CD4-positive, alpha-beta T cell treated with Interleukin-15 for 4 hours (primary cell): ENCODE results near the gene SCRN2.

Source experiments
- DNase-seq: peaks from one replicate; pipeline ENCODE4 v3.0.0-alpha.2; 2020; ENCODE audit warnings: low spot score

Gene SCRN2

DNA sequence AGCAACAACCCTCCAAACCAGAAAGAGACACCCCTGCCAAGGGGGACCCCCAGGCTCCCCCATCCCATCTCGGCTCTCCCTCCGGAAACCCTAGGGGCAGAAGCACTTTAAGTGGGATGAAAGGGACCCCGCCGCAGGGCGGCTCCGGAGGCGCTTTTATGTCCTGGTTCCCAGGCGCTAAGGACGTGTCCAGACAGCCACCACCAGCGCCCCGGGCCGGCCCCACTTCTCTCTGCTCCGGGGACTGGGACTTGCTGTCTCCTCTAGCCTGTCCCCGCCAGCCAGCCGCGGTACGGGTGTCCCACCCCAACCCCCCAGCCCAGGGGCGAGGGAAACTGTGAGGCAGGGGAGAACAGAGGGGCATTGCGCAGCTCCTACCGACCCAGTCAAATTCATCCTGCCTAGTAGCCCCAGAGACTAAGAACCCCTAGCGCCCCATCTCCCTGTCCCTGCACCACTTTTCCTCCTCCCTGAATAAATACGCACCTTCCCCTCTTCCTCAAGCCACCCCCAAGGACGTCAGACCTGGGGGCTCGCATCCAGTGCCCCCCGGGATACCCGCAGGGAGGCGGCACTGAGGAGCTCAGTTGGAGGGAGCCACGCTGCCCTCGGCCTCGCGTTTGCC is 5.8 kb upstream of the SCRN2 start:
- no peak for DNase-seq

DNA sequence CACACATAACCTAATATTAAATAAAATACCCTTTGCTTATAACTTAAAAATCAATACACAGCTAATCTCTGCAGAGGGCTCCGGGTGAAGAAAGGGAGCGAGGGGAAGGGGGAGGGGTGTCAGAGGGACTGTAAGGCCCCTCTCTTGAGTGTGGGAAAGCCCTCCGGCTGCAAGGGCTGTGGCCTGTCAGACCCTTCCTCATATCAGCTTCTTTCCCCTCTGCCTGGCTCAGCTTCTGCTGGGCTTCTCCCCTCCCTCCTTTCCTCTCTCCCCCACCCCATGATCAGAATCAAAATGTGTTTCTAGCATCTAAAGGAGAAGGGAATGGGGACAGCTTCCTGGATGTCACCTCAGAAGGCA is 4.6 kb upstream of the SCRN2 start:
- no peak for DNase-seq

DNA sequence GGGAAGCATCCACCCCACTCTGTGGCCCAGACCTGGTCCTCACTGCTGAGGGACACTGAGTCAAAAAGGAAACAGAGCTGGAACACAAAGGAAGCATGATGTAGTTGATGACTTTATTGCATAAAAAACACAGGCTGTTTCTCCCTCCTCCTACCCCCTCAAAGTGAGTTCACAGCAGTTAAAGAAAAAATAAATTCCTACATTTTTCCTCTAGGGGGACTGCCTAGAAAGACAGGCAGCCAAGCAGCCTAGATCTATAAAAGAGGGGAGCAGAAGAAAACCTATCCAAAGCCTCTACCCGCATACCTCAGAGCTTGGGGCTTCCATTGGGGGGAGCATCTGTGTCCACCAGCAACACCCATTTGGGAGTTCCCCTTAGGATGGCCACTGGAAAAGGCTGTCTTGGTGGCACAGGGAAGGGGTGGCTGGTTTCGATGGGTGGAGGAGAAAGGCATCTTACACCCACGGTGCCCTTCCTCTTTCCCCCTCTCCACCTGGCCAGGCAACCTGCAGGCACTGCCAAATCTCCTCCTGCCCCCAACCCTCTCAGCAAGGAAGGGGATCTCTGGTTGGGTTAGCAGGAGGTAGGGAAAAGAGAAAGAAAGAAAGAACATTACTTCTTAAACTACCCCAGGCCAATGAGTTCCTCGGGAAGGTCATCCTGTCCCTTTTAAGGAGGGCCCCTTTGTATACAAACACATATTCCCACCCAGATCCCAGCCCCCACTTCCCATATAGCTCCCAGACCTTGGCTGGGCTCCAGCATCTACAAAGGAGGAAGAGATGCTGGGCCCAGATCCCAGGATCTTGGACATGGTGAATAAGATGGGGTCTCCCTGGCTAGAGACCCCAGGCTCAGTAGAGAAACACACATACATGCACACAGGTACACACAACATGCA is 4.0 kb upstream of the SCRN2 start:
- DNase-seq, result no peak

DNA sequence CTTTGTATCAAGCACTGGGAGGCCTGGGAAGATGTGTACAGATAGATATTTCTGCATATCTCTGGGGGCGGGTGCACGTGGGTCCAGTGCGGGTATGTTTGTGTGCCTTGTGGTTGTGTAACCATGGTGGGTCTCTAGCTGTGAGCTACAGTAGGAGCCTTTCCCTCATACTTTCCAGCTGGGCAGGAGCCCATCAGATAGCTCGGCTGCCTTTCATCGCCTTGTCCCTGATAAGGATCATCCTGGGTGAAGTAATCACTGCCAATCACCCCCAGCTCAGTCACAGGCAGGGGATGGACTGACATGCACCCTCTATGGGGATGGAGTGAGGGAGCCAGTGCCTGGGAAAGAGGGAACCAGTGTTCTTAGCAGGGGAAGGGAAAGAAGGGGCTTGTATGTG is 3.2 kb upstream of the SCRN2 start:
- DNase-seq, result no peak

DNA sequence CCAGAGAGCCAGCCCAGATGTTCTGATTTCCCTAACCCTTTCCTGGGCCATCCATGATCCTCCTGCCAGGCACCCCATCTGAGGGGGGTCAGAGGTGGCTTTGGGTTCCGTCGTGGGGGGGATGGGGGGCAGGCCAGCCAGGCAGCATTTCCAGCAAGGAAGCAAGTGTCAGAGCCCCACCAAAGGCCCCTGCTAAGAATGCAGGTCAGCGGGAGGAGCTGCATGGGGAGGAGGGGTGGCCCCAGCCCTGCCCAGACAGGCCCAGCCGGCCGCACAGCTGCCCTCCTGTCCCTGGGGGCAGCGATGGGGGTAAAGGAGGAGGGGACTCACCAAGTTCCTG is 2.3 kb upstream of the SCRN2 start:
- no peak for DNase-seq

DNA sequence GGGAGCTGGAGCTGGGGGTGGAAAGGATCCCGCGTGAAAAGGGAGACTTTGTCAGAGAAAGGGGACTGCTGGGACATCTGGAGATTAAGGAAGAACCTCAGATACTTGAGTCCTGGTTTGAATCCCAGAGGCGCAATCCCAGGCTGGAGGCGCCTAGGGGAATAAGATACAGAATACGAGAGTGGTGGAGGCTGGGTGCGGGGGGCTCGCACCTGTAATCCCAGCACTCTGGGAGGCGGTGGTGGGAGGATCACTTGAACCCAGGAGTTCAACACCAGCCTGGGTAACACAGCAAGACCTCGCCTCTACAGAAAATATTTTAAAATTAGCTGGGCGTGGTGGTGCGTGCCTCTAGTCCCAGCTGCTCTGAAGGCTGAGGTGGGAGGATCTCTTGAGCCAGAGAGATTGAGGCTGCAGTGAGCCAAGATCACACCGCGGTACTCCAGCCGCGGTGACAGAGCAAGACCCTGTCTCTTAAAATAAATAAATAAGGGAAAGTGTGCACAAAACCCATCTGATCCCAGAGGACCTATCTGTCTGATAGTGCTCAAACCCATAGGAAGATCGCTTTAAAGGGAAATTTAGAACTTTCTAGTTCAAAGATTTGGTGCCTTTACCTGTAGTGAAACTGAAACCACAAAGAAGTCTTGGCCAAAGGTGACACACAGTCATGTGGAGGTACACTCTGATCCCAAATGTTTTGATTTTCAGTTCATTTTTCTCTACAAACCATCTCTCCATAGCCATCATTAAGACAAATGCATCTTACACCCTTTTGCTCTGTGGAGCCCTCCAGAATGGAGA is 617 bp upstream of the SCRN2 start:
- DNase-seq, result no peak

DNA sequence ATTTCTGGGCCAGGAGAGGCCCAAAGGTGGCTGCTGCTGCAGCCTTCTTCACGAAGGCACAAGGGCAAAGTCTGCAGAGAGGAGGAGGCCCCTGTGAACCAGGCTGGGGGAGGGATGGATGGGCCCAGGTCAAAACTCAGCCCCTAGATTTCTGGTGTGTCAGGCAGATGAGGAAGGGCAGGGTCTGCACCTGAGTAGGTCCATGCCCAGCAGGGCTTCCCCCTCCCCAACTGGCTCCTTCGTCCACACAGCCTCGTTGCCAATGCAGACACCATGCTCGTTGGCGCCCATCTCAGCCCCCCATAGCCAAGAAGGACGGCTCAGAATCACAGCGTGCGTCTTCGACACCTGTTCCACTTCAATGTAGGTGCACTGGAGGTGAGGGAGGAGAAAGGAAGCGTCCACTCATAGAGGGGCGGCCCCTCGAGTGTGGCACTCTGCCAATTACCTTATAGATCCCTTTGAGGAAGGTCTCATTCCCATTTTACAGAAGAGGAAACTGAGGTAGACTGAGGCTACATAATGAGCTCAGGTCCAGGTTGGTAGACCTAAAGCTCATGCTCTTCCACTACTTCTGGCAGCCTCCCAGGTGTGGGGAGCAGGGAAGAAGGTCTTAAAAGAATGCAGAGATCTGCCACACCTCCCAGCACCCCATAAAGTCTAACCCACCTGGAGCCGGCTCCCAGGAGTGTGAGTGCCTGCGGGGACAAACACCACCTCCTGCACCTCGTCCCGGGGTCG is 902 bp downstream of the SCRN2 start:
- no peak for DNase-seq

DNA sequence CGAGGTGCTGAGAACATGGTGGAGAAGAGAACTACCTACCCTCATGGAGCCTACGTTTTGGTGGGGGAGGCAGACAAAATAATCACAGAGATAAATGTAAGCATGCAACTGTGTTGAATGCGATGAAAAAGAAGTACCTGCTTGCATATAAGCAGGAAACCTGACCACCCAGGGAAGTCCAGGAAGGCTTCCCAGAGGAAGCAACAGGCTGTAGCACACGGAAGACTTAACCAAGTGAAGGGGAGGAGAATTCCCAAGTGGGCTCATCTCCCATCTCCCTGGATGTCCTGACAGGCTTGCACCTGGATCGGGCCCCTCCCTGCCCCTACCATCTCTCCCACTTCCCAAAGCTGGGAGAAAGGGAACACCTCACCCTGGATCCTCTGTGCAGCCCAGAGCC is 2.0 kb downstream of the SCRN2 start:
- DNase-seq, result no peak

DNA sequence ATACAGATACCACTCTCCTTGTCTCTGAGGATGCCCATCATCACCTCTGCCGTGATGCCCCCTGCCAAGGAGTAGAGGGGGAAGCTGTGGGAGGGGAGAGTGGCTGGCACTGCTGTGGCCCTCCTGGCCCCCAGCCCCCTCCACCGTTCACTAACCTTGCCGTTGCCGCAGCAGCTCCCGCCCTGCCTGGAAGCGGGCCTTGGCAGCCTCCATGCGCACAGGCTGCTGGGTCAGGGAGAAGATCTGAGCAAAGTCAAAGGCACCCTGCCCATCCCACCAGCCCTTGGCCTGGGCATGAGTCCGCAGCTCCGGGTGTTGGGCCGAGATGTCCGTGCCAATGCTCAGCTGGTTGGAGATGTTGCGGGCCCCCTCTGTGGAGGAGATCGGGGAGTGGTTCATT is 2.4 kb downstream of the SCRN2 start:
- no peak for DNase-seq

DNA sequence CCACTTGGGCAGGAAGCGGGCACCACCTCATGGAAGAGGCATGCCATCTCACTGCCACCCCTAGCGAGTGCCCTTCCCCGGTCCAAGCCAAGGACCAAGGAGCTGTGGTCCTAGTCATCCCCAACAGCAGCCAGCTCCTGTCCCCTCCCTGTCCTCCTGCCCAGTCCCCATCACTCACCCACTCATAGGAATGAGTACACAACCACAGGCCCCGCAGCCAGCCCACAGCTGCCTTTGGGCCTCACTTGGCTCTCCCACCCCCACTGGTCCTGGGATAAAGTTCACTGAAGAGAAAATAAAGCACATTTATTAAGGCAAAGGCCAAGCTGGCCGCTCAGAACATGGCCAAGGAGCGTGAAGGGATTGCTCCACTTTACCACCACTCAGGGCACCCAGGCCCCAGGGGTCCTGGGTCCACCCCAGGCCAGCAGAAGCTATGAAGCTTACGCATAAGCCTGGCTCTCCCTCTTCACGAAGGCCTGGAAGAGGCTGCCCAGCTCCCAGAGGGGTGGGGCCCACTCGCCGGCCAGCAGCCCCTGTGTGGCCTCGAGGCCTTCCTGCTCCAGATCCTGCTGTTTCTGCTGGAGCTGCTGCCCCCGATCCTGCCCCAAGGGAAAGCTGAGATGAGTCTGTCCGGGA is 3.6 kb downstream of the SCRN2 start:
- no peak for DNase-seq

DNA sequence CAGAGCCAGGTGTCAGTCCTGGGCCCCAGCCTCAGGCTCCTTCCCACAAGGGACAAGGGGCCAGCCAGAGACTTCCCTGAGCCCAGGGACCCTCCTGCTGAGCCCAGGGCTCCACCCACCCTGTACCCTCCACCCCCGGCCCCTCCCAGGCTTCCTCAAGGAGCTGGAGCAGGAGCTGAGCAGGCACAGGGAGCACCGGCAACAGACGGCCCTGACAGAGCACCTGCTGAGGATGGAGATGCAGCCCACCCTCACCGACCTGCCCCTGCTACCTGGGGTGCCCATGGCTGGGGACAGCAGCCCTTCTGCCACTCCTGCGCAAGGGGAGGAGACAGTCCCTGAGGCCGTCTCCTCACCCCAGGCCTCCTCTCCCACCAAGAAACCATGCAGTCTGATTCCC is 4.5 kb downstream of the SCRN2 start:
- no peak for DNase-seq

DNA sequence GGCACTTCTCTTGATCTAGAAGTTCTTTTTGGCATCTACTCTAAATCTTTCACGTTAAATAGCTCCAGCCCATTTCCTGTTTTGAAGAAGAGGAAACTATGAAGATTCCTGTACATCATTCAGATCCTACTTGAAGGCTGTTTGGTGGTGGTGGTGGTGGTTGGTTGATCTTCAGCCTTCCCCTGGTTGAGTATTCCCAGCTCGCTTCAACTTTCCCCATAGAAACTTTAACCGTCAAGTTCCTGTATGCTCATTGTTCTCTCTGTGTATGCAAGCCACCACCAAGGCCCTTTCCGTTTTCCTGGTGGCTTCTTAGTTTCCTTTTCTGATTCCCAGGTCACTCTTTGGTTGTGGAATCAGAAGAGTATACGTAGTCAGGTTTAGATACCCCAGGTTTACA is 6.3 kb downstream of the SCRN2 start:
- DNase-seq, result no peak

DNA sequence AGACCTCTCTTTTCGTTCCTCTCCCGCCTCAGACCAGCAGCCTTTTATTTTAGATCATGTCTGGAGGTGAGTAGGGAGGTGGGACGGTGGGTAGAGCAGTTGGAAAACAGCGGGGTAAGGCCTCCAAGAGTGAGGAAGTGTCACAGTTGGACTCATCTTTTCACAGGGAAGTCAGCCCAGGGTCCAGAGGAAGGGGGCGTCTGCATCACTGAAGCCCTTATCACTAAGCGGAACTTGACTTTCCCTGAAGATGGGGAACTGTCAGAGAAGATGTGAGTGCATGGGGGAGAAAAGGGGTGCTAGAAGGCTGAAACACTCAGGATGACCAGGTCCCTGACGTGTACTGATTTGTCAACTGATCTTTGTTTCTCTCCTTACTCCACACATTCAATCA is 9.1 kb downstream of the SCRN2 start:
- DNase-seq, result no peak

DNA sequence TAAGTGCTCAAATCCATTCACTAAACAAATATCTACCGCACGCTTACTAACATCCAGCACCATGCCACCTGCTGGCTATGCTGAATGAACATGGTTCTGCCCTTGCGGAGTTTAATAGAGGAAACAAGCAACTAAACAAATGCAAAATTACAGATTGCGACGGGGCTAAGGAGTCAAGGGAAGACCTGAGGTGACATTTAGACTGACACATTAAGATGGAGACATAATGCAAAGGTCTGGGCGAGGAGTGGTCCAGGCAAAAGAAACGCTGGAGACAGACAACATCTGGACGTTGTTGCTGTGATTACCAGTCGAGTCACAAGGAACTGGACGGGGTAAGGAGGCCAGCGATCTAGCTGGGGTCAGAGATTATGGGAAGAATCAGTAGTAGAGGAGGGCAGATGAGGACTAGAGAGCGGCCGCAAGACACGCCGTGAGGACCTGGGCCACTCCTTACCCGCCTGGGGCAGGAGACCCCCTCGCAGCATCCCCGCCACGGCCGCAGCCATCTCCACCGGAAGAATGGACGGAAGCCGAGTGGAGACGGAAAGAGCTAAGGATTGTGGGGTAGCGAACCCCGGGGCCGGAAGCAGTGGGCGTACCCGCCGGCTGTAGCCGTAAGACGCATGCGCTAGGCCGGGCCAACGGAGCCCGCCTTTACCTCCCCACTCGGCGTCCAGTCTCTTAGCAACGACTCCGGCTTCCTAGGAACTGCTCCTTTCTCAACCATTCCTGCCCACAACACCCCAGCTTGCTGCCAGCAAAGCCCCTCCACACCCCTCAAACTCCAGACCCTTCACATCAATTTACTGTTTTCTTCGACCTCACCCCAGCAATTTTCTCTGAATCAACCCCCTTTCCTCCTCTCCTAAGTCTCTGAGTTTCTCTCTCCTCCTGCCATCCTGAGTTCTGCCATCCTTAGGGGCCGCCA is 9.8 kb downstream of the SCRN2 start, which contains the start of the genes LRRC46 and MRPL10:
Gene LRRC46 (plus strand): TSS at position 668 of the 931 bp plus-strand sequence. CDS start 320 bp downstream, outside the sequence.
Gene MRPL10 (minus strand): TSS at position 539 of the 931 bp plus-strand sequence. CDS start 30 bp downstream, at position 509.
- peak; percentile 92 for DNase-seq

DNA sequence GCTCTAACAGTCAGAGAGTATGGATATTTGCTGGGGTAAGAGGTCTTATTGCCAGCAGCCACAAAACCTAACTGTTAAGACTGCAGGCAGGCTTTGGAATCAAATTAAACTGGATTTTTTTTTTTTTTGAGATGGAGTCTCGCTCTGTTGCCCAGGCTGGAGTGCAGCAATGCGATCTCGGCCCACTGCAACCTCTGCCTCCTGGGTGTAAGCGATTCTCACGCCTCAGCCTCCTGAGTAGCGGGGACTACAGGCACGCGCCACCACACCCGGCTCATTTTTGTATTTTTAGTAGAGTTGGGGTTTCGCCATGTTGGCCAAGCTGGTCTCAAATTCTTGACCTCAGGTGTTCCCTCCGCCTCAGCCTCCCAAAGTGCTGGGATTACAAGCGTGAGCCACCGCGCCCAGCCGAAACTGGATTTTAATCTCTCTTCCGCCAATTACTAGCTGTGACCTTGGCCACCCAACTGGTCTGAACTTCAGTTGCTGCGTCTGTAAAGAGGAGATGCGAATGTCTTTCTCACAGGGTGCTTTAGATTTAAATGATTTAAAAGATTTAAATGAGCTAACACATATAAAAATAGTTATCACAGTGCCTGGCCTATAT is 10.6 kb downstream of the SCRN2 start:
- DNase-seq, result no peak

DNA sequence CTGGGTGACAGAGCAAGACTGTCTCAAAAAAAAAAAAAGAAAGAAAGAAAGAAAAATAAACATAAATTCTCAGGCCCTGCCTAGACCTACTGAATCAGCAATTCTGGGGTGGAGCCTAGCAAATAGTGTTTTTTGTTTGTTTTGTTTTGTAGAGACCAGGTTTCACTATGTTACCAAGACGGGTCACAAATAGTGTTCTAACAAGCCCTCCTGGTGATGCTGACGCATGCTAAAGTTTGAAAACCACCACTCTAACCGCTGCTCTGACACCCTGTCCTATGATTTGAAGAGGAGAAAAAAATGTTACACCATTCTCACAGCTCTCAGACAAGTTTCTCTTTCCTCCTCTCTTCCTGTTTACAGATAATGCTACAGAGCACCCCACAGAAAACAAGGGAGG is 11.2 kb downstream of the SCRN2 start:
- DNase-seq, result peak; percentile 89

DNA sequence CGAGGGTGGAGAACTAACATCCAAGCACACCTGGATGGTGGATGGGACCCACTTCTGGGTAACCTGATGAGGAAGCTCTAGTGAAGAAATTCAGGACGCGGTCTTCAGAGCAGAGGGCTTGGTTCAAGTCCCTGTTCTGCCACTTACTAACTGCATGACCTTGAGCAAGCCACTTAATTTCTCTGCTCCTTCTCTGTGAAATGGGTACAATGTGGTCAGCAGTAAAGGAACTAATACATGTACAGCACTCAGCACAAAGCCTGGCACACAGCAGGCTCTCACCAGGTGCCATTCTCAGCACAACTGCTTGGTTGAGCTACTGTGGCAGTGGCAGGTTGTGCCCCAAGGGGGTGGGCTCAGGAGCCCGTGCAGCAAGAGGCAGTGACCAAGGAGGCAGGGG is 17.6 kb downstream of the SCRN2 start:
- no peak for DNase-seq

DNA sequence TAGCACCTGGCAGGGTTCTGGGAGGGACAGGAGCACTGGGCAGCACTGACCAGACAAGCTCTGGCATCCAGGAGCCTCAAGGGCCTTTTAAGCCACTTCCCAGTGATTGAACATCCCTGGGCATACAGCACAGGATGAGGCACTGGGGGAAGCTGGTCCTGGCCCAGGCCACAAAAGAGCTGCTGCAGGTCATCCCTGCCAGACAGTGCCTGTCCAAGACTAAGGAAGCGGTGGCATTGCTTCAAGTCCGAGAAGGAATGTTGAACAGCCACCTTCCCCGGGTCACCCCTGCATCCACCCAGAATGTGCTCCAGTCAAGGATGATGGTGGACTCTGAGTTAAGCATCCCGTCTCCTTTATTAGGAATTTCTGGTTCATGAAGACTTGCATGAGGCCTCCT is 18.3 kb downstream of the SCRN2 start:
- no peak for DNase-seq

DNA sequence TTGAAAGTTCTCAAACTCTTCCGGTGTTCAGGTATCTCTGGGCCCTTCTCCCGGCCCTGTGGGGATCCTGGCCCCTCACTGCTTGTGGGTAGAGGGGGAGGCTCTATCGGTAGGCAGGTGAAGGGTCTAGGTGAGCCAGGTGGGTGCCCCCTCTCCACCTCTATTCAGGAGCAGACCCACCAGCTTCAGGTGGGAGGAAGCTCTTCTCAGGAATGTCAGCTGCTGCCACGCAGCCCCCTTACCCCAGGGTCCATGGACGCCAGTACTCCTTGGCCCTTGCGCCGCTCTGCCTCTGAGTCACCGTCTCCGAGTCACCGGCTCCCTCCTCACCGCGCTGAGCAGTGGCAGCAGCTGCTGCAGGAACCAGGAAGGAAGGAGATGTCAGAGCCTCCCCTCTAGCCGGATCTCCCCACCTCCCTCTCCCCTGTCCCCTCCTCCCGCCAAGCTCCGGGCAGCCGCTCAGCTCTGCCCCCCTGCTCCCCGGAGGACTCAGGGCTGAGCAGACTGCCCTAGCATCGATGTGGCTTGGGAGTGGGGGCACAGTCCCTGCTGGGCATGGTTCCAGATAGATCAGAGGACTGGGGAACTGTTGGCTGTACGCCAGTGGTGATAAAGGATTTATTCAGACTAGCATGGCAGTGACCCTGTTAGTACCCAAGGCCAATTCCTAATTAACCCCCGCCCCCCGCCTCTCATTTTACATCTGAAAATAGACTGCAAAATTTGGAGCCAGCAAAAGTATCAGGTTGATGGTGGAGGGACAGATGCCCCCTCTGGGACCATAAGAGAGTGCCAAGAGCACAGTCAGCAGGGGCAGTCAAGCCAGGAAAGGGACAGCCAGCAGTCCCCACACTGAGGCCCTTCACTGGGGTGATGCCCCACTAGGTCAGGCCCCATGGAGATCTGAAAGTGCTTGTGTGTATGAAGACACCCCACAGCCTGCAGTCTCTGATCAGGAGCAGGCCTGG is 19.4 kb downstream of the SCRN2 start, which contains the start of gene OSBPL7:
Gene OSBPL7 (minus strand): TSS at position 371 of the 968 bp plus-strand sequence. CDS start 1,516 bp downstream, outside the sequence.
- peak; percentile 90 for DNase-seq
